Measurements from ENCODE around the gene PPP4R1. TPM values are rescaled to one million over a fixed set of nuclear protein-coding genes. Genes with fewer than 3 reads are reported as not detected.

PPP4R1 gene
- total RNA-seq, 1 experiment from 2014 or later = 130 TPM

- H3K4me3 ChIP-seq = no peak overlapping the region
- peaks cover 34% of the 10 kb centered on the region for H3K4me1 ChIP-seq (replicated peaks)
- peaks cover 16% of the 10 kb centered on the region for H3K36me3 ChIP-seq
- DNase-seq (ENCODE audit: low read depth in 1 of 2, low spot score in 2 of 2) = peak in 1 of 2 experiments; percentile 57
- no peak overlapping the region for H3K27ac ChIP-seq
- no peaks in the 10 kb centered on the region for H3K9me3 ChIP-seq (replicated peaks)
- H3K27me3 ChIP-seq (replicated peaks) = no peaks in the 10 kb centered on the region
Observed at GRCh38 chr18:9516437-9517064, 97.8 kb downstream of the PPP4R1 start.

- no peak overlapping the region for H3K4me3 ChIP-seq
- no peaks in the 10 kb centered on the region for H3K9me3 ChIP-seq (replicated peaks)
- H3K36me3 ChIP-seq = peaks cover 16% of the 10 kb centered on the region
- H3K4me1 ChIP-seq (replicated peaks) = peaks cover 34% of the 10 kb centered on the region
- DNase-seq (ENCODE audit: low read depth in 1 of 2, low spot score in 2 of 2) = peak; percentile 57 to 92
- H3K27ac ChIP-seq = peak overlapping the region; percentile 67
- no peaks in the 10 kb centered on the region for H3K27me3 ChIP-seq (replicated peaks)
Observed at GRCh38 chr18:9513971-9514512, 100.3 kb downstream of the PPP4R1 start.

GRCh38 chr18:9508446-9509025 lies 105.8 kb downstream of the PPP4R1 start:
- peaks cover 14% of the 10 kb centered on the region for H3K4me1 ChIP-seq (replicated peaks)
- H3K36me3 ChIP-seq = peaks cover 2% of the 10 kb centered on the region; the same call in 1 of the 2 replicates
- no peaks in the 10 kb centered on the region for H3K27me3 ChIP-seq (replicated peaks)
- H3K9me3 ChIP-seq (replicated peaks) = peaks cover under 1% of the 10 kb centered on the region; the same call in 1 of the 2 replicates
- H3K4me3 ChIP-seq = no peak overlapping the region
- DNase-seq (ENCODE audit: low read depth in 1 of 2, low spot score in 2 of 2) = no peak
- no peak overlapping the region for H3K27ac ChIP-seq

- Histone ChIP-seq H3K27me3 (replicated peaks) (no peaks in the 10 kb centered on the region), H3K36me3 (peaks cover 5% of the 10 kb centered on the region; the same call in 1 of the 2 replicates), H3K4me1 (replicated peaks) (peaks cover 11% of the 10 kb centered on the region), H3K9me3 (replicated peaks) (peaks cover 6% of the 10 kb centered on the region; the same call in 1 of the 2 replicates), H3K4me3 (no peak overlapping the region), H3K27ac (no peak overlapping the region)
- no peak for DNase-seq (ENCODE audit: low read depth in 1 of 2, low spot score in 2 of 2)
Observed at GRCh38 chr18:9507565-9508088, 106.7 kb downstream of the PPP4R1 start.

GRCh38 chr18:9506046-9506792 lies 108.1 kb downstream of the PPP4R1 start:
- Histone ChIP-seq H3K4me3 (no peak overlapping the region), H3K36me3 (peaks cover 13% of the 10 kb centered on the region; the same call in 1 of the 2 replicates), H3K27ac (no peak overlapping the region), H3K9me3 (replicated peaks) (peaks cover 7% of the 10 kb centered on the region; the same call in 1 of the 2 replicates), H3K4me1 (replicated peaks) (peaks cover 11% of the 10 kb centered on the region), H3K27me3 (replicated peaks) (no peaks in the 10 kb centered on the region)
- peak in 1 of 2 experiments; percentile 17 for DNase-seq (ENCODE audit: low read depth in 1 of 2, low spot score in 2 of 2)

Other genes with a start within 250 kb of the PPP4R1 start
- 85.3 and 104 TPM in 2 replicates for gene RALBP1, start 139.0 kb downstream of the PPP4R1 start, total RNA-seq (2014; rRNA removed; shearing (Covaris generic))
- gene RAB31, start 93.7 kb upstream of the PPP4R1 start, total RNA-seq (2014; rRNA removed; shearing (Covaris generic)) = 58.9 and 72.2 TPM in 2 replicates

All from SJSA1 (cell line).